ENCODE measurements around the gene ZFP36L1.

- TF ChIP-seq, protein P1, sequence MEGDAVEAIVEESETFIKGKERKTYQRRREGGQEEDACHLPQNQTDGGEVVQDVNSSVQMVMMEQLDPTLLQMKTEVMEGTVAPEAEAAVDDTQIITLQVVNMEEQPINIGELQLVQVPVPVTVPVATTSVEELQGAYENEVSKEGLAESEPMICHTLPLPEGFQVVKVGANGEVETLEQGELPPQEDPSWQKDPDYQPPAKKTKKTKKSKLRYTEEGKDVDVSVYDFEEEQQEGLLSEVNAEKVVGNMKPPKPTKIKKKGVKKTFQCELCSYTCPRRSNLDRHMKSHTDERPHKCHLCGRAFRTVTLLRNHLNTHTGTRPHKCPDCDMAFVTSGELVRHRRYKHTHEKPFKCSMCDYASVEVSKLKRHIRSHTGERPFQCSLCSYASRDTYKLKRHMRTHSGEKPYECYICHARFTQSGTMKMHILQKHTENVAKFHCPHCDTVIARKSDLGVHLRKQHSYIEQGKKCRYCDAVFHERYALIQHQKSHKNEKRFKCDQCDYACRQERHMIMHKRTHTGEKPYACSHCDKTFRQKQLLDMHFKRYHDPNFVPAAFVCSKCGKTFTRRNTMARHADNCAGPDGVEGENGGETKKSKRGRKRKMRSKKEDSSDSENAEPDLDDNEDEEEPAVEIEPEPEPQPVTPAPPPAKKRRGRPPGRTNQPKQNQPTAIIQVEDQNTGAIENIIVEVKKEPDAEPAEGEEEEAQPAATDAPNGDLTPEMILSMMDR (conservative IDR thresholded peaks at IDR 0.05; ENCODE audit: low read length): no peak
- no peak for TF ChIP-seq EZH2phosphoT487 (IDR thresholded peaks at IDR 0.05; ENCODE audit: borderline replicate concordance)
Measured at GRCh38 chr14:68800390-68800789, 7.5 kb upstream of the ZFP36L1 start.

Data from Loucy (cell line).